GM12891 (cell line): ENCODE data around the gene ANP32A.

Experiments used
- PAX5 ChIP-seq: IDR thresholded peaks from 2 replicates; pipeline ENCODE4 v1.6.1; 2011; ENCODE audit warnings: low read length, moderate library complexity, mild to moderate bottlenecking; ENCODE audit not compliant: insufficient read depth, severe bottlenecking
- POLR2A ChIP-seq: IDR thresholded peaks from 2 replicates; pipeline ENCODE4 v1.6.1; 2011; ENCODE audit warnings: low read depth, low read length, control low read depth
- TAF1 ChIP-seq: IDR thresholded peaks from 2 replicates; pipeline ENCODE4 v1.6.1; 2011; ENCODE audit warnings: low read depth, low read length, control low read depth

- TF ChIP-seq TAF1, result no peak
- TF ChIP-seq POLR2A, result no peak
- TF ChIP-seq PAX5, result no peak
Measured at GRCh38 chr15:68852461-68852860, 31.8 kb upstream of the ANP32A start.
